Measurements from ENCODE around the gene ZNF142. TPM values are rescaled to one million over a fixed set of nuclear protein-coding genes. Genes with fewer than 3 reads are reported as not detected.

Gene ZNF142
- total and polyA plus RNA-seq, 9 of the 15 experiments (the other 6 are each of a cell fraction or from before 2014, with no cell fraction given), result 0.50 to 26.1 (median 4.5) TPM

DNA sequence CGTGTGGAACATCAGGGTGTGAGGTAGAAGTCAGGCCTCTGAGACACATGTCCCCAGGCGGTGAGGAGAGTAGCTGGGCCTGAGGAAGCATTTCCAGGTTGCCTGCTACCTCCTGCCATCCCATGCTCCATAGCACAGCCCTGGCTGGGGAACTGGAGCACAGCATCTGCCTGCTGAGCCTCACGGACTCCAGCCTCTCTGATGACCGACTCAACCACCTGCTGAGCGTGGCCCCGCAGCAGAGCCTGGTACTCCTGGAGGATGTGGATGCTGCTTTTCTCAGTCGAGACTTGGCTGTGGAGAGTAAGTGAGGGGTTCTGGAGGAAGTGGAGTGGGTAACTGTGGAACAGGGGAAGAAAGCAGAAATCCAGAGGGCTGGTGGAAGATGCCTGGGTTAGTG, 3.0 kb upstream of the ZNF142 start:
- H3K79me2 ChIP-seq (ENCODE audit: control insufficient read depth, insufficient read depth, low read length), result peaks cover 32% of the 10 kb centered on the region
- FAIRE-seq (no peak), ATAC-seq (no peak), DNase-seq (ENCODE audit: extremely low read depth in 1 of 4, low spot score in 3 of 4) (no peak)
- intact Hi-C loops (cut with micrococcal nuclease) (no loop called here), in situ Hi-C loops (cut with MboI) (no loop called here)
- no peak overlapping the region for H2AFZ ChIP-seq (ENCODE audit: low read depth, low read length)
- H3K9ac ChIP-seq (ENCODE audit: insufficient read depth in 1 of 2, low read depth in 2 of 2, low read length in 2 of 2), result 0 out of 4 replicates have a peak overlapping the region, but pooled peaks of 1 of the 2 experiments have one; percentile 18
- no peak overlapping the region for H3K4me3 ChIP-seq
- BruUV-seq (replicated peaks), result no TSS peak
- H3K27me3 ChIP-seq (ENCODE audit: control insufficient read depth in 2 of 2, insufficient read depth in 2 of 2, low read length in 2 of 2), result no peaks in the 10 kb centered on the region
- peaks cover 62% of the 10 kb centered on the region; the same call in 2 of the 3 replicates for H3K36me3 ChIP-seq (ENCODE audit: control insufficient read depth, insufficient read depth, low read length)
- H3K4me2 ChIP-seq (ENCODE audit: insufficient read depth, low read length), result no peak overlapping the region
- CTCF ChIA-PET (ENCODE audit: low intra/inter-chr PET ratio), result no interaction called here
- POLR2A ChIA-PET, result no interaction called here
- H3K4me1 ChIP-seq (replicated peaks in 1 of 2; ENCODE audit: control insufficient read depth in 2 of 2, insufficient read depth in 2 of 2, low read length in 2 of 2), result peaks cover 6 to 17% of the 10 kb centered on the region in 2 experiments; a peak in 3 of 5 replicates
- 92% methylated on average over 7 of the region's 7 CpGs for WGBS (ENCODE audit: insufficient coverage, low coverage, missing lambda C conversion rate)
- H3K9me3 ChIP-seq (replicated peaks; ENCODE audit: control insufficient read depth, insufficient read depth, low read depth, low read length), result no peaks in the 10 kb centered on the region
- no peaks in the 10 kb centered on the region for H4K20me1 ChIP-seq (replicated peaks; ENCODE audit: control insufficient read depth, insufficient read depth, low read length)
- no peak overlapping the region for H3K27ac ChIP-seq (ENCODE audit: extremely low read depth, low read depth, low read length)
- peaks cover 7% of the 10 kb centered on the region for H3K9me1 ChIP-seq (ENCODE audit: control insufficient read depth, insufficient read depth, low read length)
- TF ChIP-seq TFE3 (CRISPR knock-in tag; IDR thresholded peaks at IDR 0.05), result no peak
- TF ChIP-seq ZNF507 (tag; conservative IDR thresholded peaks at IDR 0.05), result no peak
- no peak for TF ChIP-seq MTA2 (IDR thresholded peaks at IDR 0.05; ENCODE audit: low read depth)
- TF ChIP-seq NR2C1 (IDR thresholded peaks at IDR 0.05), result no peak
- no peak for TF ChIP-seq NR2C1 (tag; IDR thresholded peaks at IDR 0.05)
- TF ChIP-seq, protein P1, sequence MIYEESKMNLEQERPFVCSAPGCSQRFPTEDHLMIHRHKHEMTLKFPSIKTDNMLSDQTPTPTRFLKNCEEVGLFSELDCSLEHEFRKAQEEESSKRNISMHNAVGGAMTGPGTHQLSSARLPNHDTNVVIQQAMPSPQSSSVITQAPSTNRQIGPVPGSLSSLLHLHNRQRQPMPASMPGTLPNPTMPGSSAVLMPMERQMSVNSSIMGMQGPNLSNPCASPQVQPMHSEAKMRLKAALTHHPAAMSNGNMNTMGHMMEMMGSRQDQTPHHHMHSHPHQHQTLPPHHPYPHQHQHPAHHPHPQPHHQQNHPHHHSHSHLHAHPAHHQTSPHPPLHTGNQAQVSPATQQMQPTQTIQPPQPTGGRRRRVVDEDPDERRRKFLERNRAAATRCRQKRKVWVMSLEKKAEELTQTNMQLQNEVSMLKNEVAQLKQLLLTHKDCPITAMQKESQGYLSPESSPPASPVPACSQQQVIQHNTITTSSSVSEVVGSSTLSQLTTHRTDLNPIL (CRISPR knock-in tag; IDR thresholded peaks at IDR 0.05), result no peak
- no peak for TF ChIP-seq ZNF696 (CRISPR knock-in tag; conservative IDR thresholded peaks at IDR 0.05)
- no peak for TF ChIP-seq HOXB6 (CRISPR knock-in tag; IDR thresholded peaks at IDR 0.05; ENCODE audit: borderline replicate concordance)
- no peak for TF ChIP-seq NELFE (IDR thresholded peaks at IDR 0.05; ENCODE audit: insufficient read depth, insufficient read length)
- TF ChIP-seq CTBP1 (IDR thresholded peaks at IDR 0.05; ENCODE audit: borderline replicate concordance), result no peak
- TF ChIP-seq ZNF586 (CRISPR knock-in tag; conservative IDR thresholded peaks at IDR 0.05), result no peak
- TF ChIP-seq, protein P2, sequence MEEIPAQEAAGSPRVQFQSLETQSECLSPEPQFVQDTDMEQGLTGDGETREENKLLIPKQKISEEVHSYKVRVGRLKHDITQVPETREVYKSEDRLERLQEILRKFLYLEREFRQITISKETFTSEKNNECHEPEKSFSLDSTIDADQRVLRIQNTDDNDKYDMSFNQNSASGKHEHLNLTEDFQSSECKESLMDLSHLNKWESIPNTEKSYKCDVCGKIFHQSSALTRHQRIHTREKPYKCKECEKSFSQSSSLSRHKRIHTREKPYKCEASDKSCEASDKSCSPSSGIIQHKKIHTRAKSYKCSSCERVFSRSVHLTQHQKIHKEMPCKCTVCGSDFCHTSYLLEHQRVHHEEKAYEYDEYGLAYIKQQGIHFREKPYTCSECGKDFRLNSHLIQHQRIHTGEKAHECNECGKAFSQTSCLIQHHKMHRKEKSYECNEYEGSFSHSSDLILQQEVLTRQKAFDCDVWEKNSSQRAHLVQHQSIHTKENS (CRISPR knock-in tag; IDR thresholded peaks at IDR 0.05), result no peak
- TF ChIP-seq ZBTB43 (CRISPR knock-in tag; IDR thresholded peaks at IDR 0.05), result no peak
- no peak for TF ChIP-seq CBFB (CRISPR knock-in tag; IDR thresholded peaks at IDR 0.05)
- no peak for TF ChIP-seq NR4A1 (CRISPR knock-in tag; IDR thresholded peaks at IDR 0.05)
- TF ChIP-seq NR4A1 (tag; IDR thresholded peaks at IDR 0.05), result no peak
- TF ChIP-seq EZH2 (IDR thresholded peaks at IDR 0.05; ENCODE audit: borderline replicate concordance, low read depth, low read length), result no peak
- no peak for TF ChIP-seq ZFPM2 (CRISPR knock-in tag; IDR thresholded peaks at IDR 0.05)
- no peak for TF ChIP-seq ZNF583 (CRISPR knock-in tag; IDR thresholded peaks at IDR 0.05)
- TF ChIP-seq ZNF23 (CRISPR knock-in tag; IDR thresholded peaks at IDR 0.05), result no peak
- TF ChIP-seq ELF1 (tag; IDR thresholded peaks at IDR 0.05), result no peak

Measured in K562 (cell line).